Brain microvascular endothelial cell (primary cell): ENCODE results near the gene ECHDC3.

ENCODE experiments used
- DNase-seq: peaks from one replicate; pipeline ENCODE4 v3.0.0-alpha.2; 2020
- H3K27ac ChIP-seq: fragments of 250-450 bp; sonication (Bioruptor Pico); 2 replicates; pipeline ENCODE4 v1.5.1; 2020; ENCODE audit warnings: mild to moderate bottlenecking, moderate library complexity
- H3K27me3 ChIP-seq: fragments of 250-450 bp; sonication (Bioruptor Pico); replicated peaks from 2 replicates; pipeline ENCODE4 v1.5.1; 2020; ENCODE audit warnings: mild to moderate bottlenecking
- H3K36me3 ChIP-seq: fragments of 250-450 bp; sonication (Bioruptor Pico); replicated peaks from 2 replicates; pipeline ENCODE4 v1.5.1; 2020; ENCODE audit warnings: mild to moderate bottlenecking
- H3K4me3 ChIP-seq: 2 replicates; pipeline ENCODE4 v1.5.1; 2011; ENCODE audit warnings: low read depth, mild to moderate bottlenecking, control low read depth, low read length, moderate library complexity
- in situ Hi-C: cut with HindIII; loops from 2 replicates; pipeline ENCODE4 v1.10.0; 2017; ENCODE audit warnings: low sequenced_read_pairs, low pct_ligation_motif_present
- TF ChIP-seq, protein P1 (sequence below): IDR thresholded peaks from 2 replicates; pipeline ENCODE4 v1.5.1; 2011; ENCODE audit warnings: low read depth, mild to moderate bottlenecking, moderate library complexity, low read length, control low read depth, inconsistent platforms; ENCODE audit errors: missing control alignments

Gene ECHDC3, protein sequence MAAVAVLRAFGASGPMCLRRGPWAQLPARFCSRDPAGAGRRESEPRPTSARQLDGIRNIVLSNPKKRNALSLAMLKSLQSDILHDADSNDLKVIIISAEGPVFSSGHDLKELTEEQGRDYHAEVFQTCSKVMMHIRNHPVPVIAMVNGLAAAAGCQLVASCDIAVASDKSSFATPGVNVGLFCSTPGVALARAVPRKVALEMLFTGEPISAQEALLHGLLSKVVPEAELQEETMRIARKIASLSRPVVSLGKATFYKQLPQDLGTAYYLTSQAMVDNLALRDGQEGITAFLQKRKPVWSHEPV

DNA sequence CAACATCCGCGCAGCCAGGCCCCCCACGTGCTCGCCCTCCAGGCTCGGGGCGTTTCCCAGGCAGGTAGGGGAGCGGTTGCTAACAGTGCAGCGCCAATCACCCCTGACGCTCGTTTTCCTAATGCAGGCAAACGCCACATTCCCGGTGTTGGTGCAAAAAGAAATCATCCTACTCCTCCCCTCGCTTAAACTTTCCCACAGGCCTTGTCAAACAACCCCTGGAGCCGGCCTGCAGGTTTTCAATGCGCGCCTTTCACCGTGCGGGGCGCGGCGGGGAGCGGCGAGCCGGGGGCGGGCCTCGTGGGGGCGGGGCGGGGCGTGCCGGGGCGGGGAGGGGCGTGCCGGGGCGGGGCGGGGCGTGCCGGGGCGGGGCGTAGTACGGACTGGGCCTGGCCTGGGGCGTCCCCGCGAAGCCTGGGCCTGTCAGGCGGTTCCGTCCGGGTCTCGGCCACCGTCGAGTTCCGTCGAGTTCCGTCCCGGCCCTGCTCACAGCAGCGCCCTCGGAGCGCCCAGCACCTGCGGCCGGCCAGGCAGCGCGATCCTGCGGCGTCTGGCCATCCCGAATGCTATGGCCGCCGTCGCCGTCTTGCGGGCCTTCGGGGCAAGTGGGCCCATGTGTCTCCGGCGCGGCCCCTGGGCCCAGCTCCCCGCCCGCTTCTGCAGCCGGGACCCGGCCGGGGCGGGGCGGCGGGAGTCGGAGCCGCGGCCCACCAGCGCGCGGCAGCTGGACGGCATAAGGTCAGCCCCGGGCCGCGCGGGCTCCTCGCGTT is at the start of gene ECHDC3:
ECHDC3 (plus strand) TSS at position 374 of the 770 bp plus-strand sequence; CDS start at position 569, 195 bp downstream.
- in situ Hi-C loops: no loop called here
- H3K36me3 ChIP-seq: no peaks in the 10 kb centered on the region
- no peak within 1 kb of the TSS for H3K27ac ChIP-seq
- DNase-seq: peak; percentile 7
- no peaks in the 10 kb centered on the region for H3K27me3 ChIP-seq
- TF ChIP-seq, protein P1, sequence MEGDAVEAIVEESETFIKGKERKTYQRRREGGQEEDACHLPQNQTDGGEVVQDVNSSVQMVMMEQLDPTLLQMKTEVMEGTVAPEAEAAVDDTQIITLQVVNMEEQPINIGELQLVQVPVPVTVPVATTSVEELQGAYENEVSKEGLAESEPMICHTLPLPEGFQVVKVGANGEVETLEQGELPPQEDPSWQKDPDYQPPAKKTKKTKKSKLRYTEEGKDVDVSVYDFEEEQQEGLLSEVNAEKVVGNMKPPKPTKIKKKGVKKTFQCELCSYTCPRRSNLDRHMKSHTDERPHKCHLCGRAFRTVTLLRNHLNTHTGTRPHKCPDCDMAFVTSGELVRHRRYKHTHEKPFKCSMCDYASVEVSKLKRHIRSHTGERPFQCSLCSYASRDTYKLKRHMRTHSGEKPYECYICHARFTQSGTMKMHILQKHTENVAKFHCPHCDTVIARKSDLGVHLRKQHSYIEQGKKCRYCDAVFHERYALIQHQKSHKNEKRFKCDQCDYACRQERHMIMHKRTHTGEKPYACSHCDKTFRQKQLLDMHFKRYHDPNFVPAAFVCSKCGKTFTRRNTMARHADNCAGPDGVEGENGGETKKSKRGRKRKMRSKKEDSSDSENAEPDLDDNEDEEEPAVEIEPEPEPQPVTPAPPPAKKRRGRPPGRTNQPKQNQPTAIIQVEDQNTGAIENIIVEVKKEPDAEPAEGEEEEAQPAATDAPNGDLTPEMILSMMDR: no peak
- peak within 1 kb of the TSS; percentile 65 for H3K4me3 ChIP-seq

DNA sequence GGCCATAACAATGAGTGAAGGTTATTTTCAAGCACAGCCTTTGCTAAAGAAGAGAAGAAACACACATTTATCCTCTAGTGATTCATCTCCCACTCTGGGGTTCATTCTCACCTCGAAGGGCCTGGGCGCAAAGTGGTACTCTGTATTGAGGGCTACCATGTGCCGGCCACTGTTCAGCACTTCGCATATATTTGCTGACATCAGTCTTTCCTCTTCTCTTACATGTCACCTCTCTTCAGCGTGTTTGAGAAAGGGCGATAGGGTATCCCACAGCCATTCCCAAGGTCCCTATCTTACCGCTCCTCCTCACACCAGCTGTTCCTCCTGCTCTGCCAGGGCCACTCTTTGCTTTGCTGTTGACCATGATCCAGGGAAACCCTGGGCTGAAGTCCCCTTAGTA is 48.8 kb upstream of the ECHDC3 start:
- in situ Hi-C loops: no loop called here
- TF ChIP-seq, protein P1: no peak
- H3K4me3 ChIP-seq: no peak overlapping the region
- no peaks in the 10 kb centered on the region for H3K27me3 ChIP-seq
- no peak for DNase-seq
- H3K36me3 ChIP-seq: no peaks in the 10 kb centered on the region
- no peak overlapping the region for H3K27ac ChIP-seq

DNA sequence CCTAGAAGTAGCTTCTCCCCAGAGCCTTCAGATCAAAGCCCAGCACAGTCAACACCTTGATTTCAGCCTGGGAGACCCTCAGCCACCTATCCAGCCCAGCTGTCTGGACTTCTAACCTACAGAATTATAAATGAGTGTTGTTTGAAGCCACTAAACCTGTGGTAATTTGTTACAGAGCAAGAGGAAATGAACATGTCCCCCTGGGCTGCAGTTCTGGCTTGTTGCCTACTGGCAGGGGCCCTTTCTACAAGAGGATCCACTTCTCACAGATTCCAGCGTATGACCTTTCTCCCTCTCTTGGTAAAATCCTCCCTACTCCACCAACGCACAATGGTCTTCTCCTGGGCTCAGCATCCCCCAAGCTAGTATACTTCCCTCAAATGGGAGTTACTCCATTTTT is 46.4 kb upstream of the ECHDC3 start:
- in situ Hi-C loops: no loop called here
- Histone ChIP-seq H3K36me3 (no peaks in the 10 kb centered on the region), H3K4me3 (no peak overlapping the region), H3K27ac (no peak overlapping the region), H3K27me3 (no peaks in the 10 kb centered on the region)
- TF ChIP-seq, protein P1: no peak
- no peak for DNase-seq

DNA sequence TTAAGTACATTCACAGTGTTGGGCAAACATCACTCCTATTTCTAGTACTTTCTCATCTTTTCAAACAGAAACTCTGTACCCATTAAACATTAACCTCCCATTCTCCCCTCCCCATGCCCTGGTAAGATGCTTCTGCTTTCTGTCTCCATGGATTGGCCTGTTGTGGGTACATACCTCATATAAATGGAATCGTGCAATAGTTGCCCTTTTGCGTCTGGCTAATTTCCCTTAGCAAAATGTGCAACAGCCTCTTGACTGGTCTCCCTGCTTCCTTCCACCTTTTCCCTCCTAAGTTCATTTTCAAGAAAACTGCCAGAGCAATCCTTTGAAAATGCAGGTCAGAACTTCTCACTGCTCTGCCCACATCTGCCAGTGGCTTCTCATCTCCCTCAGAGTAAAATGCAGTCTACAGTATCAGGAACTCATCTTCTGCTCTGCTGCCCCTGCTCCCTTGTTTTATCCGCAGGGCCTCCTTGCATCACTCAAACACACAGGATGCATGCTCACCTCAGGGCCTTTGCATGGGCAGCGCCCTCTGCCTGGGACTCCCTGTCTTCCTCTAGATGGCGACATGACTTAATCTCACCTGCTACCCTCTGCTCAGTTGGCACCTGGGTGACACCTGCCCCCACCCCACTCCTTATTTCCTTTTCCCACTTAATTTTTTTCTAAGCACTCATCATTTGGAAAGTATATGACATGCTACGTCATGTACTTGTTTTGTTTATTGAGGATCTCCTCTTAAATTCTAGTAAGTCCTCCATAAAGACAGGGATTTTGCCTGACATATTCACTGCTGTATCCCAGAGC is 44.3 kb upstream of the ECHDC3 start:
- DNase-seq: no peak
- H3K27me3 ChIP-seq: no peaks in the 10 kb centered on the region
- in situ Hi-C loops: no loop called here
- H3K36me3 ChIP-seq: no peaks in the 10 kb centered on the region
- no peak overlapping the region for H3K27ac ChIP-seq
- TF ChIP-seq, protein P1: no peak
- H3K4me3 ChIP-seq: no peak overlapping the region

DNA sequence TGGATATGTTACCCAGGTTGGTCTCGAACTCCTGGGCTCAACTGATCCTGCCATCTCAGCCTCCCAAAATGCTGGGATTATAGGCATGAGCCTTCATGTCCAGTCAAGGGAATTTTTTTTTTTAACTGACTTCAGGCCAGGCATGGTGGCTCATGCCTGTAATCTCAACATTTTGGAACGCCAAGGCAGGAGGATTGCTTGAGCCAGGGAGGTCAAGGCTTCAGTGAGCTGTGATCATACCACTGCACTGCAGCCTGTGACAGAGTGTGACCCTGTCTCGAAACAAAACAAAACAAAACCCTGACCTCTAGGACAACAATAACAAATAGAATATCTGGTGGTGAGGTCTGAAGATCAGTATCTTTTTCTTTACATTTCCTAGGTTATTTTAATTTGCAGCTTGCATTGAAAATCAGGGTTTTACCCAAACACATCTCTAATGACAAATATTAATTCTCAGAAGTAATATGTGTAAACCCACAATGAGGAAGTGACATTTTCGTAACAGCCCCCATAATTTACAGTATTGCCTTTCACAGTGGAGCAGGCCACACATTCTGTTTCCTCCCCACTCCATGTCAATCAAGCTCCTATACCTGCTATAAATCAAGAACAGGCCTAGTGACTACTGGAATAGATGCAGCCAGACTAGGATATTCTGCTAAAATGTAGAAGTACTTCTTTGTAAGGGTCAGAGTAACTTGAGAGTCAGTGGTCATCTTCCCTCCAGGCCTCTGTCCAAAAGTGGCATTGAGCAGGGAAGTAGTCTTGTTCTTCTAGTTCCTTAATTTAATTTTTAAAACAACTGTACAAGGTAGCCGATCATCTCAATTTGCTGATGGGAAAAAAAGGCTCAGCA is 43.3 kb upstream of the ECHDC3 start:
- in situ Hi-C loops: no loop called here
- no peak overlapping the region for H3K27ac ChIP-seq

More for the DNA sequence above, 43.3 kb upstream of the ECHDC3 start:
- Histone ChIP-seq H3K27me3 (no peaks in the 10 kb centered on the region), H3K36me3 (no peaks in the 10 kb centered on the region), H3K4me3 (no peak overlapping the region)
- DNase-seq: no peak
- TF ChIP-seq, protein P1: no peak
